HG03378 (cell line): ENCODE measurements around the gene GH2.

Experiments used
- ATAC-seq: cut with Tn5 transposase; IDR thresholded peaks from one replicate; pipeline ENCODE4 v1.9.1; 2021; ENCODE audit warnings: mild to moderate bottlenecking, moderate library complexity; ENCODE audit not compliant: unreplicated experiment

The GH2 gene

DNA sequence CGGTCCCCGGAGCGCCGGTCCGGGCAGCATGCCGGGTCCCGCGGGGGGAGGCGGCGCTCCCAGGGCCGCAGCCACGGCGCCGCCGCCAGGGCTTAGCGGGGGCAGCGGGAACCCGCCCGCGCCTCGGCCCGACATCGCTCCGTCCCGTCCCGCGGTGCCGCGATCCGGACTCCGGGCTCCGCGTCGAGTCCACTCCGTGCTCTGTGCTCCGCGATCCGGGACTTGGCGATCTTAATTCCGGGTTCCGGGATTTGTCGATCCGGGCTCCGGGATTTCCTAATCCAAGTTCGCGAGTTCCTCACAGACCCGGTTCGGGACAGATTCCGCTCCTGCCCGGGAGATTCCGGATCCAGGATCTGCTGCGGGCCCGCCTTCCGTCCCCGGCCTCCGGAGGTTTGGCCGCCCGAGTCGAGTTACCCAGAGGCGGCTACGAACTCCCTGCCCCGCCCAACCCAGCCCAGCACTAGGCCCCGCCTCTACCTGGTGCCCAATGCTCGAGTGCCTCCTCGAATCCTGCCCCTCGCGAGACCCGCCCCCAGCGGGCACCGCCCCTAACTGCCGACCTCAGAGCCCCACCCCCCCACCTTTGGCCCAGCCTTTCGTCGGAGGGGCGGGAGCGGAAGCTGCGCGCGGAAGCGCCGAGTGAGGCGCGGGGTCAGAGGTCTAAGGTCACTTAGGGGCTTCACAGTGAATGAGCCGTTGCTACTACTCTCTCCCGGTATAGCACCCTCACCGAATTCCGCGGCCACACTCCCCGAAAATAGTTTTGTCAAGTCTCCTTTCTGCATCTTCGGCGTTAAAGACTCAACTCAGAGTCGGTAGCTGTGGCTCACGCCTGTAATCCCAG lies 39.0 kb downstream of the GH2 start, which contains the start of gene SMARCD2:
Gene SMARCD2, minus strand, starts transcription at position 146 of the 847 bp plus-strand sequence. Its CDS starts 11 bp downstream, at position 135.
- ATAC-seq, result peak; percentile 61

GRCh38 chr17:63842173-63842539 lies 39.6 kb downstream of the GH2 start:
- no peak for ATAC-seq

- ATAC-seq, result no peak
These were observed 40.2 kb downstream of the GH2 start for GRCh38 chr17:63841350-63842172.

DNA sequence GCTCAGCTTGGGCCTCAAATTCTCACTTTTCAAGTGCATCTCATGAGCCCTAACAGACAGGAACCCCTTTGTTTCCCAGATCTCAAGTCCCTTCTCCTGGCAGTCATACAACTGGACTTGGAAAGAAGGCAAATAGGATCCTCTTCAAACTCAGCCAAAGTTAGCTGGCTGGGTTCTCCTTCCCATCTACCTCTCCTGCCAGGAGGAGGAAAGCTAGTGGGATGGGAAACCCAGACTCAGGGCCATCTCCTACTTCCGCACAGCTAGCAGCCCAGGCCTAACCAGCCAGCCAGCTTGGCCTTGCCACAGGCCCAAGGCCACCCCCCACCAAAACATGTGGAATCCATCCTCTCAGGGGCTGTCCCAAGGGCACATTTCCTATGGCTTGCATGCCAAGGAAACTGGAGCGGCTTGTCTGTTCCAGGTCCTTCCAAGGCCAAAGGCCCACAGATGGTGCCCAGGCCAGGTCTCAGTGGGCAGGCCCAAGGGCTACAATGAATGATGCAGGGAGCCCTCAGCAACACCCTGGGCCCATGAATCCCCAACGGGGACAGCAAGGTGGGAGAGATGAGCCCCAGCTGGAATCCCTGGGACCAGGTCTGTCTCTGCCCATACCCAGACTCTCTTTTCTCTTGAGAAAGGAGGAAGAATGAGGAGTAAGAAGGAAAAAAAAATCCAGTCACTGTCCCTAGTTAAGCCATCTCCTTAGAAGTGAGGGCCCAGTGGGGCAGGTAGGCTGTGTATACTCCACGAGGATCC lies 41.0 kb downstream of the GH2 start:
- no peak for ATAC-seq

- ATAC-seq, result no peak
These were observed 43.0 kb downstream of the GH2 start for GRCh38 chr17:63838631-63839171.

- no peak for ATAC-seq
These were observed 43.7 kb downstream of the GH2 start for GRCh38 chr17:63837962-63838600.

DNA sequence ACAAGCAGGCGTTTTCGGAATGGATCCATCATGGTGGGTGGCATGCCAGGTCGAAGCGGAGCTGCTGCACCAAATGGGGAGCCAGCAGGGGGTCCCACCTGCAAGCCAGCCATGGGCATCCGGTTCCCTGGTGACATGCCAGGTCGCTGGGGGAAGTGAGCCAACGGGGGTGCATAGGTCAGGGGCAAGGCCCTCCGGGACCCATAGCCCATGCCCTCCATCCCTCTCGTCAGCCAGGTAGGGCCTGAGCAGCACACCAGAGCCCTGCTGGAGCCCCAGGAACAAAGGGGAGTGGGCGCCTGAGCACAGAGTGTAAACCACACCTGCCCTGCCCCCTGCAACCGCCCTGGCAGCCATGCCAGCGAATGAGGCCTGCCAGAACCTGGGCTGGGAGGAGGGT lies 44.3 kb downstream of the GH2 start:
- no peak for ATAC-seq

DNA sequence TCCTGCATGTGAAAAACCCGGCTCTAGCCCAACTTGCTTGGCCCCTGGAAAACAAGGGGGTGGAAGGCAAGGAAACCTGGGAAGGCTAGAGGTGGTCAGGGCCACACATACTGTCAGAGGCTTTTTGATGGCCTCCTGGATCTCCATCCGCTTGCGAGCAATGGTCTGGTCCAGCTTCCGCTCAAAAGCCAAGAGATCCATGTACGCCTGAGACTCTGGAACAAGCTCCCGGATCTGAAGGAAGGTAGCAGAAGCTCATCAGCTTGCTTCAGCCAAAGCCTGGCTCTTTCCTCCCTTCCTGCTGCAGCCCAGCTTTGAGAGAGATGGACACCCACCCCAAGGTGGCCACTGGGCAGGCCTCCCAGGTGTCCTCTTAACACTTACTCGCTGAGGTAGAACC lies 44.9 kb downstream of the GH2 start:
- no peak for ATAC-seq

- no peak for ATAC-seq
These were observed 46.5 kb downstream of the GH2 start for GRCh38 chr17:63835167-63835720.

GRCh38 chr17:63834431-63835166 lies 47.1 kb downstream of the GH2 start:
- ATAC-seq, result peak; percentile 57

GRCh38 chr17:63833741-63834373 lies 47.9 kb downstream of the GH2 start:
- ATAC-seq, result no peak

- no peak for ATAC-seq
These were observed 48.6 kb downstream of the GH2 start for GRCh38 chr17:63833026-63833740.

- ATAC-seq, result no peak
These were observed 49.3 kb downstream of the GH2 start for GRCh38 chr17:63832455-63832854.

DNA sequence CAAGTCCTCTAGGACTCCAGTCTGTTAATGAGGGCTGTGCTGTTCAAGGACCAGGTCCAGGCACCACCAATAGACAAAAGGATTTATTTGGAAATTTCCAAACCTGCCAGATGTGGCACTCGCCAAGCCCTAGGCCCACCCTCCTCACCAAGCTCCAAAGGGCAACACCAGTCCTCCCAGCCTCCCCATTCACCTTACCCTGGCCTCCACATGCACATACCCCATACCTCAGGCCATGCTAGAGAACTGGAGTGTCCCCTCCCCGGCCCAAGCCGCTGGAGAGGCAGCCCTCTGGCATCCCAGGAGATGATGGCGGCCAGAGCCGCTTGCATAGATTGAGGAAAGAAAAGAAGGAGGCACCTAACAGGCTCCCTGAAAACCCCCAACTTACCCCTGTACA lies 49.7 kb downstream of the GH2 start:
- no peak for ATAC-seq

- ATAC-seq, result no peak
These were observed 50.2 kb downstream of the GH2 start for GRCh38 chr17:63831505-63831904.

DNA sequence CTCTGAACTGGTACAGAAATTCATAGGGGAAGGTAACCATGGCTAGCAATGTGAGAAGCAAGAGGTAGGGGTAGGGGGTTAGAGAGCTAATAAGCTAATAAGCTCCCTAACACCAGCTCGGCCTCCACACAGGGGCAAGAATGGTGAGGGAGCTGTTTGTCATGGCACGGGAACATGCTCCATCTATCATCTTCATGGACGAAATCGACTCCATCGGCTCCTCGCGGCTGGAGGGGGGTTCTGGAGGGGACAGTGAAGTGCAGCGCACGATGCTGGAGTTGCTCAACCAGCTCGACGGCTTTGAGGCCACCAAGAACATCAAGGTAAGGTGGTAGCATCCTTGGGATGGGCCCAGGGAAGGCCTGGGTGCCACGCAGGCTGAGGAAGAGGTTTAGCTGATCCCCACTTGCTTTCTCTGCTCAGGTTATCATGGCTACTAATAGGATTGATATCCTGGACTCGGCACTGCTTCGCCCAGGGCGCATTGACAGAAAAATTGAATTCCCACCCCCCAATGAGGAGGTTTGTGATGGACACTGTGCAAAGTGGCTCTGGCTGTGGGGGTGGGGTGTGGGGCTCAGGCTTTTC lies 50.7 kb downstream of the GH2 start:
- no peak for ATAC-seq

- no peak for ATAC-seq
These were observed 51.5 kb downstream of the GH2 start for GRCh38 chr17:63830278-63830677.
